Measurements from ENCODE around the gene TMEM80. TPM values are rescaled to one million over a fixed set of nuclear protein-coding genes. Genes with fewer than 3 reads are reported as not detected.
A peak's percentile ranks its signal among the peaks of the same experiment; 100 is the strongest.

The TMEM80 gene
- total and polyA plus RNA-seq, 9 of the 15 experiments (the other 6 are each of a cell fraction or from before 2014, with no cell fraction given) = 5.1 to 30.1 (median 12.4) TPM

GRCh38 chr11:723120-723883 is 27.7 kb downstream of the TMEM80 start:
- H3K9me3 ChIP-seq (replicated peaks; ENCODE audit: control insufficient read depth, insufficient read depth, low read depth, low read length) = no peaks in the 10 kb centered on the region
- no peaks in the 10 kb centered on the region; a peak in 1 of 5 replicates for H3K27me3 ChIP-seq (ENCODE audit: control insufficient read depth in 2 of 2, insufficient read depth in 2 of 2, low read length in 2 of 2)
- H3K4me1 ChIP-seq (replicated peaks in 1 of 2; ENCODE audit: control insufficient read depth in 2 of 2, insufficient read depth in 2 of 2, low read length in 2 of 2) = peaks cover 32 to 85% of the 10 kb centered on the region in 2 experiments
- no peaks in the 10 kb centered on the region for H3K36me3 ChIP-seq (ENCODE audit: control insufficient read depth, insufficient read depth, low read length)
- no peak overlapping the region for H2AFZ ChIP-seq (ENCODE audit: low read depth, low read length)
- 33% methylated on average over 7 of the region's 8 CpGs for WGBS (ENCODE audit: insufficient coverage, low coverage, missing lambda C conversion rate)
- no peak overlapping the region for H3K9ac ChIP-seq (ENCODE audit: insufficient read depth in 1 of 2, low read depth in 2 of 2, low read length in 2 of 2)
- BruUV-seq (replicated peaks) = no TSS peak
- H3K4me3 ChIP-seq = no peak overlapping the region
- H4K20me1 ChIP-seq (replicated peaks; ENCODE audit: control insufficient read depth, insufficient read depth, low read length) = no peaks in the 10 kb centered on the region; the same call in 1 of the 2 replicates
- ATAC-seq (no peak), DNase-seq (ENCODE audit: extremely low read depth in 1 of 4, low spot score in 3 of 4) (peak in 2 of 4 experiments; percentile 41 to 71), FAIRE-seq (peak; percentile 92)
- H3K79me2 ChIP-seq (ENCODE audit: control insufficient read depth, insufficient read depth, low read length) = no peaks in the 10 kb centered on the region; the same call in 1 of the 3 replicates
- no peak overlapping the region for H3K27ac ChIP-seq (ENCODE audit: extremely low read depth, low read depth, low read length)
- H3K9me1 ChIP-seq (ENCODE audit: control insufficient read depth, insufficient read depth, low read length) = no peaks in the 10 kb centered on the region
- no peak overlapping the region for H3K4me2 ChIP-seq (ENCODE audit: insufficient read depth, low read length)
- CTCF ChIA-PET (ENCODE audit: low intra/inter-chr PET ratio) = interaction anchor here (0.7 to 2.9 kb wide), 3 partner anchors 25 to 60 kb away, joined by 4 to 16 read pairs (median 10); partner anchors contain the start of gene TMEM80
- intact Hi-C loops (cut with micrococcal nuclease) = loop anchor here (2.0 kb wide), 2 partner anchors 27 to 61 kb away; no protein-coding TSS in a partner anchor
- in situ Hi-C loops (cut with MboI) = no loop called here
- POLR2A ChIA-PET = interaction anchor here (0.5 to 1.5 kb wide), 2 partner anchors 24 to 743 kb away, joined by 3 to 5 read pairs; partner anchors contain the start of gene TALDO1
- TF ChIP-seq ZNF277 (CRISPR knock-in tag; IDR thresholded peaks at IDR 0.05; ENCODE audit: borderline replicate concordance) (no peak), SMC3 (conservative IDR thresholded peaks at IDR 0.05; ENCODE audit: insufficient read depth, low read depth, low read length) (peak; percentile 59; the same call in 1 of the 2 replicates), POLR3A (IDR thresholded peaks at IDR 0.05; ENCODE audit: borderline replicate concordance, extremely low read depth, insufficient read depth, insufficient read length) (no peak), GATAD2A (IDR thresholded peaks at IDR 0.05) (no peak), MCM5 (IDR thresholded peaks at IDR 0.05; ENCODE audit: low read depth) (no peak), PPARD (CRISPR knock-in tag; IDR thresholded peaks at IDR 0.05) (no peak), ARID4B (CRISPR knock-in tag; IDR thresholded peaks at IDR 0.05) (no peak), ESRRB (CRISPR knock-in tag; IDR thresholded peaks at IDR 0.05; ENCODE audit: borderline replicate concordance) (no peak), VEZF1 (CRISPR knock-in tag; IDR thresholded peaks at IDR 0.05) (peak; percentile 24; the same call in 1 of the 2 replicates), CTCF (IDR thresholded peaks at IDR 0.05 in 2 of 3, conservative IDR thresholded peaks at IDR 0.05 in 1 of 3; ENCODE audit: insufficient read depth in 2 of 3, low read depth in 1 of 3, low read length in 3 of 3) (peak; percentile 55 to 73 (median 59))
